Hepatocyte (in vitro differentiated cells): ENCODE results near the gene UQCRFS1. TPM values are rescaled to one million over a fixed set of nuclear protein-coding genes. Genes with fewer than 3 reads are reported as not detected.

ENCODE experiments used
- DNase-seq: peaks from one replicate; pipeline ENCODE4 v3.0.0-alpha.2; 2016; ENCODE audit warnings: low spot score
- H2AFZ ChIP-seq: fragments of 200-600 bp; sonication (generic); 2 replicates; pipeline ENCODE4 v1.6.0; 2016; ENCODE audit warnings: antibody characterized with exemption, mild to moderate bottlenecking
- H3K27ac ChIP-seq: fragments of 200-600 bp; sonication (generic); 2 replicates; pipeline ENCODE4 v1.5.1; 2016; ENCODE audit warnings: mild to moderate bottlenecking
- H3K27me3 ChIP-seq: fragments of 200-600 bp; sonication (generic); 2 replicates; pipeline ENCODE4 v1.6.1; 2016
- H3K36me3 ChIP-seq: fragments of 200-600 bp; sonication (generic); replicated peaks from 2 replicates; pipeline ENCODE4 v1.5.1; 2016; ENCODE audit warnings: low read depth; ENCODE audit not compliant: insufficient read depth
- H3K4me1 ChIP-seq: fragments of 200-600 bp; sonication (generic); 2 replicates; pipeline ENCODE4 v1.5.1; 2016; ENCODE audit warnings: mild to moderate bottlenecking, moderate library complexity; ENCODE audit not compliant: insufficient read depth
- H3K4me2 ChIP-seq: fragments of 200-600 bp; sonication (generic); 2 replicates; pipeline ENCODE4 v1.6.0; 2016
- H3K4me3 ChIP-seq: fragments of 200-600 bp; sonication (generic); 2 replicates; pipeline ENCODE4 v1.5.1; 2016; ENCODE audit warnings: mild to moderate bottlenecking
- H3K79me2 ChIP-seq: fragments of 200-600 bp; sonication (generic); 2 replicates; pipeline ENCODE4 v1.6.0; 2017; ENCODE audit warnings: mild to moderate bottlenecking
- H3K9me2 ChIP-seq: fragments of 200-600 bp; sonication (generic); replicated peaks from 2 replicates; pipeline ENCODE4 v1.6.0; 2017; ENCODE audit warnings: mild to moderate bottlenecking; ENCODE audit not compliant: insufficient read depth
- H3K9me3 ChIP-seq: fragments of 200-600 bp; sonication (generic); 2 replicates; pipeline ENCODE4 v1.5.1; 2016; ENCODE audit warnings: low read depth, mild to moderate bottlenecking
- H4K20me1 ChIP-seq: fragments of 200-600 bp; sonication (generic); 2 replicates; pipeline ENCODE4 v1.6.0; 2016; ENCODE audit warnings: mild to moderate bottlenecking; ENCODE audit not compliant: insufficient read depth, poor library complexity, severe bottlenecking
- CTCF ChIP-seq: fragments of 200-600 bp; sonication (generic); IDR thresholded peaks from 2 replicates; pipeline ENCODE4 v1.5.1; 2016; ENCODE audit warnings: antibody characterized with exemption, mild to moderate bottlenecking; ENCODE audit not compliant: poor library complexity
- EZH2 ChIP-seq: fragments of 200-600 bp; sonication (generic); IDR thresholded peaks from 2 replicates; pipeline ENCODE4 v1.6.1; 2016; ENCODE audit warnings: antibody characterized with exemption, mild to moderate bottlenecking, borderline replicate concordance
- EZH2phosphoT487 ChIP-seq: fragments of 200-600 bp; sonication (generic); IDR thresholded peaks from one replicate; pipeline ENCODE4 v1.6.1; 2018; ENCODE audit warnings: antibody characterized with exemption, mild to moderate bottlenecking, low read depth, moderate library complexity; ENCODE audit not compliant: unreplicated experiment, severe bottlenecking
- WGBS: methylation state at CpG from one replicate; pipeline ENCODE4 v1.1.6; 2016; ENCODE audit warnings: low lambda C conversion rate; ENCODE audit errors: missing lambda C conversion rate; 5-methylcytosine and 5-hydroxymethylcytosine counted together
- polyA plus RNA-seq: library from polyadenylated mRNA; unstranded; fragments of >200 nt; fragmentation: Nextera tagmentation; extraction: Ambion mirVana; gene quantifications from 2 replicates; pipeline ENCODE4 v1.2.1, GENCODE V29; 2016
- total RNA-seq: library from RNA; depleted of rRNA; stranded (reverse); fragments of >200 nt; gene quantifications from 2 replicates; pipeline ENCODE4 v1.2.3, GENCODE V29; 2014

The UQCRFS1 gene
- total and polyA plus RNA-seq, 2 experiments from 2014 or later = 45.0 to 79.0 TPM

- Histone ChIP-seq H3K27ac (no peak overlapping the region), H3K36me3 (no peaks in the 10 kb centered on the region), H2AFZ (no peak overlapping the region), H3K9me2 (no peaks in the 10 kb centered on the region), H3K4me2 (no peak overlapping the region), H3K4me1 (no peaks in the 10 kb centered on the region), H3K4me3 (no peak overlapping the region), H3K27me3 (no peaks in the 10 kb centered on the region), H4K20me1 (no peaks in the 10 kb centered on the region), H3K79me2 (no peaks in the 10 kb centered on the region), H3K9me3 (no peaks in the 10 kb centered on the region)
- peak; percentile 20 for DNase-seq
- TF ChIP-seq EZH2 (no peak), EZH2phosphoT487 (no peak), CTCF (no peak)
- WGBS = 85% methylated on average over 6 of the region's 6 CpGs
Measured at GRCh38 chr19:29189033-29189360, 24.0 kb downstream of the UQCRFS1 start.

- Histone ChIP-seq H3K9me2 (no peaks in the 10 kb centered on the region), H3K4me2 (no peak overlapping the region), H3K27ac (no peak overlapping the region), H3K79me2 (no peaks in the 10 kb centered on the region), H2AFZ (no peak overlapping the region), H3K27me3 (no peaks in the 10 kb centered on the region), H4K20me1 (no peaks in the 10 kb centered on the region), H3K36me3 (no peaks in the 10 kb centered on the region), H3K4me1 (no peaks in the 10 kb centered on the region), H3K9me3 (no peaks in the 10 kb centered on the region), H3K4me3 (no peak overlapping the region)
- no peak for DNase-seq
- no peak for TF ChIP-seq EZH2
- no peak for TF ChIP-seq EZH2phosphoT487
- no peak for TF ChIP-seq CTCF
- 76% methylated on average over 10 of the region's 10 CpGs for WGBS
Measured at GRCh38 chr19:29188289-29189032, 24.5 kb downstream of the UQCRFS1 start.

GRCh38 chr19:29187676-29188075 is 25.3 kb downstream of the UQCRFS1 start:
- no peak for DNase-seq
- H2AFZ ChIP-seq = no peak overlapping the region
- TF ChIP-seq EZH2 (no peak), CTCF (no peak), EZH2phosphoT487 (no peak)
- 81% methylated on average over 6 of the region's 6 CpGs for WGBS
- no peak overlapping the region for H3K4me3 ChIP-seq
- H3K4me2 ChIP-seq = no peak overlapping the region
- H3K27ac ChIP-seq = no peak overlapping the region
- H3K27me3 ChIP-seq = no peaks in the 10 kb centered on the region
- no peaks in the 10 kb centered on the region for H3K9me3 ChIP-seq
- H3K36me3 ChIP-seq = no peaks in the 10 kb centered on the region
- no peaks in the 10 kb centered on the region for H3K79me2 ChIP-seq
- H3K4me1 ChIP-seq = no peaks in the 10 kb centered on the region
- H3K9me2 ChIP-seq = no peaks in the 10 kb centered on the region
- H4K20me1 ChIP-seq = no peaks in the 10 kb centered on the region
